ENCODE results near the gene PKMYT1.

The PKMYT1 gene

GRCh38 chr16:2996298-2996697 is 16.1 kb upstream of the PKMYT1 start:
- no peak for DNase-seq (ENCODE audit: low read depth in 2 of 2)

GRCh38 chr16:2992383-2993081 is 12.3 kb upstream of the PKMYT1 start:
- DNase-seq (ENCODE audit: low read depth in 2 of 2), result no peak

- no peak for DNase-seq (ENCODE audit: low read depth in 2 of 2)
Measured at GRCh38 chr16:2991566-2992261, 11.5 kb upstream of the PKMYT1 start.

GRCh38 chr16:2990891-2991290 is 10.6 kb upstream of the PKMYT1 start:
- no peak for DNase-seq (ENCODE audit: low read depth in 2 of 2)

GRCh38 chr16:2988590-2989099 is 8.4 kb upstream of the PKMYT1 start:
- DNase-seq (ENCODE audit: low read depth in 2 of 2), result no peak

- DNase-seq (ENCODE audit: low read depth in 2 of 2), result no peak
Measured at GRCh38 chr16:2987833-2988232, 7.6 kb upstream of the PKMYT1 start.

GRCh38 chr16:2987286-2987685 is 7.0 kb upstream of the PKMYT1 start:
- DNase-seq (ENCODE audit: low read depth in 2 of 2), result no peak

- no peak for DNase-seq (ENCODE audit: low read depth in 2 of 2)
Measured at GRCh38 chr16:2986623-2987188, 6.5 kb upstream of the PKMYT1 start.

GRCh38 chr16:2985893-2986355 is 5.7 kb upstream of the PKMYT1 start:
- DNase-seq (ENCODE audit: low read depth in 2 of 2), result no peak

GRCh38 chr16:2985462-2985861 is 5.2 kb upstream of the PKMYT1 start:
- no peak for DNase-seq (ENCODE audit: low read depth in 2 of 2)

GRCh38 chr16:2983706-2984136 is 3.5 kb upstream of the PKMYT1 start:
- DNase-seq (ENCODE audit: low read depth in 2 of 2), result peak in 1 of 2 donors; percentile 53

- DNase-seq (ENCODE audit: low read depth in 2 of 2), result no peak
Measured at GRCh38 chr16:2982402-2982801, 2.2 kb upstream of the PKMYT1 start.

GRCh38 chr16:2981899-2982250 is 1.6 kb upstream of the PKMYT1 start:
- no peak for DNase-seq (ENCODE audit: low read depth in 2 of 2)

GRCh38 chr16:2981177-2981898 is 1.1 kb upstream of the PKMYT1 start:
- DNase-seq (ENCODE audit: low read depth in 2 of 2), result no peak

GRCh38 chr16:2979669-2980226 is 498 bp downstream of the PKMYT1 start:
- no peak for DNase-seq (ENCODE audit: low read depth in 2 of 2)

- DNase-seq (ENCODE audit: low read depth in 2 of 2), result no peak
Measured at GRCh38 chr16:2977440-2977839, 2.8 kb downstream of the PKMYT1 start.

GRCh38 chr16:2976673-2977072 is 3.6 kb downstream of the PKMYT1 start:
- no peak for DNase-seq (ENCODE audit: low read depth in 2 of 2)

GRCh38 chr16:2976201-2976600 is 4.0 kb downstream of the PKMYT1 start:
- no peak for DNase-seq (ENCODE audit: low read depth in 2 of 2)

GRCh38 chr16:2975161-2975795 is 5.0 kb downstream of the PKMYT1 start:
- DNase-seq (ENCODE audit: low read depth in 2 of 2), result no peak

GRCh38 chr16:2974319-2975056 is 5.8 kb downstream of the PKMYT1 start:
- DNase-seq (ENCODE audit: low read depth in 2 of 2), result no peak

Data from stimulated activated CD8-positive, alpha-beta memory T cell treated with anti-CD3 and anti-CD28 coated beads, Interleukin-7, amount 100 ng/mL, for 1 hour (primary cell).